Astrocyte (in vitro differentiated cells and primary cell): Measurements from ENCODE around the gene CEP83. TPM values are rescaled to one million over a fixed set of nuclear protein-coding genes. Genes with fewer than 3 reads are reported as not detected.

ENCODE experiments used
- DNase-seq: peaks from one replicate; pipeline ENCODE4 v3.0.0-alpha.2; 2010; ENCODE audit warnings: low read depth
- FAIRE-seq: peaks from 2 replicates; lab custom pipeline; 2011; peaks lifted over from hg19 to GRCh38; lab: Jason Lieb, UNC
- H2AFZ ChIP-seq: 2 replicates; pipeline ENCODE4 v1.6.0; 2012; ENCODE audit warnings: low read depth, low read length, inconsistent platforms
- H3K27ac ChIP-seq: 2 replicates; pipeline ENCODE4 v1.5.1; 2011; ENCODE audit warnings: low read depth, low read length, inconsistent platforms
- H3K27me3 ChIP-seq: 2 replicates; pipeline ENCODE4 v1.6.0; 2011; ENCODE audit warnings: low read length, inconsistent platforms; ENCODE audit not compliant: insufficient read depth
- H3K36me3 ChIP-seq: 2 replicates; pipeline ENCODE4 v1.5.1; 2011; ENCODE audit warnings: low read length, inconsistent platforms; ENCODE audit not compliant: insufficient read depth
- H3K4me1 ChIP-seq: 2 replicates; pipeline ENCODE4 v1.5.1; 2011; ENCODE audit warnings: low read length, inconsistent platforms; ENCODE audit not compliant: insufficient read depth
- H3K4me2 ChIP-seq: 2 replicates; pipeline ENCODE4 v1.6.0; 2012; ENCODE audit warnings: low read length, inconsistent platforms
- H3K4me3 ChIP-seq: 2 replicates; pipeline ENCODE4 v1.5.1; 2011; ENCODE audit warnings: low read depth, mild to moderate bottlenecking, low read length, inconsistent platforms; ENCODE audit not compliant: insufficient read depth
- H3K79me2 ChIP-seq: 2 replicates; pipeline ENCODE4 v1.6.0; 2012; ENCODE audit warnings: mild to moderate bottlenecking, low read length, inconsistent platforms; ENCODE audit not compliant: insufficient read depth
- H3K9ac ChIP-seq: 2 replicates; pipeline ENCODE4 v1.6.0; 2012; ENCODE audit warnings: mild to moderate bottlenecking, low read length, inconsistent platforms
- H3K9me3 ChIP-seq: 2 replicates; pipeline ENCODE4 v1.5.1; 2012; ENCODE audit warnings: low read depth, mild to moderate bottlenecking, low read length, inconsistent platforms; ENCODE audit not compliant: insufficient read depth
- H4K20me1 ChIP-seq: 2 replicates; pipeline ENCODE4 v1.6.0; 2012; ENCODE audit warnings: low read length, inconsistent platforms; ENCODE audit not compliant: insufficient read depth
- H3K27ac Mint-ChIP-seq: one replicate; pipeline ENCODE4 v1.8.0; 2021; ENCODE audit warnings: mild to moderate bottlenecking, mixed read lengths; ENCODE audit not compliant: unreplicated experiment
- H3K27me3 Mint-ChIP-seq: one replicate; pipeline ENCODE4 v1.8.0; 2021; ENCODE audit warnings: low read depth, mixed read lengths; ENCODE audit not compliant: unreplicated experiment
- H3K36me3 Mint-ChIP-seq: one replicate; pipeline ENCODE4 v1.8.0; 2021; ENCODE audit warnings: low read depth, mixed read lengths; ENCODE audit not compliant: unreplicated experiment
- H3K4me1 Mint-ChIP-seq: one replicate; pipeline ENCODE4 v1.8.0; 2021; ENCODE audit warnings: low read depth, mixed read lengths; ENCODE audit not compliant: unreplicated experiment
- H3K4me3 Mint-ChIP-seq: one replicate; pipeline ENCODE4 v1.8.0; 2021; ENCODE audit warnings: mild to moderate bottlenecking, moderate library complexity, mixed read lengths; ENCODE audit not compliant: unreplicated experiment
- H3K9me3 Mint-ChIP-seq: one replicate; pipeline ENCODE4 v1.8.0; 2021; ENCODE audit warnings: mild to moderate bottlenecking, mixed read lengths; ENCODE audit not compliant: unreplicated experiment
- CTCF ChIP-seq: IDR thresholded peaks from 2 replicates; pipeline ENCODE4 v1.5.1; 2011; ENCODE audit warnings: low read depth, mild to moderate bottlenecking, inconsistent platforms, low read length, moderate library complexity; ENCODE audit not compliant: insufficient read depth
- EZH2 ChIP-seq: IDR thresholded peaks from 2 replicates; pipeline ENCODE4 v1.6.1; 2012; ENCODE audit warnings: mild to moderate bottlenecking, low read length, inconsistent platforms; ENCODE audit not compliant: insufficient read depth
- total RNA-seq: library from RNA; stranded (reverse); gene quantifications from 2 replicates; pipeline ENCODE4 v1.2.1, GENCODE V29; 2021

CEP83 gene
- total RNA-seq, 1 donor from 2014 or later: 12.4 TPM

GRCh38 chr12:94286583-94287244 is 173.0 kb downstream of the CEP83 start:
- Histone ChIP-seq H2AFZ (no peak overlapping the region), H3K4me1 (peaks cover 17% of the 10 kb centered on the region), H3K36me3 (no peaks in the 10 kb centered on the region), H3K4me2 (no peak overlapping the region), H3K9me3 (no peaks in the 10 kb centered on the region), H3K9ac (no peak overlapping the region), H3K4me3 (no peak overlapping the region), H3K27ac (no peak overlapping the region), H3K79me2 (no peaks in the 10 kb centered on the region), H3K27me3 (no peaks in the 10 kb centered on the region), H4K20me1 (no peaks in the 10 kb centered on the region)
- H3K27me3 Mint-ChIP-seq: peaks cover 9% of the 10 kb centered on the region
- H3K4me3 Mint-ChIP-seq: no peak overlapping the region
- no peak overlapping the region for H3K27ac Mint-ChIP-seq
- no peak for FAIRE-seq
- peaks cover under 1% of the 10 kb centered on the region for H3K9me3 Mint-ChIP-seq
- TF ChIP-seq EZH2 (no peak), CTCF (no peak)
- peaks cover 20% of the 10 kb centered on the region for H3K4me1 Mint-ChIP-seq
- DNase-seq: no peak
- peaks cover 4% of the 10 kb centered on the region for H3K36me3 Mint-ChIP-seq

GRCh38 chr12:94285943-94286582 is 173.6 kb downstream of the CEP83 start:
- H4K20me1 ChIP-seq: no peaks in the 10 kb centered on the region
- H3K27me3 ChIP-seq: no peaks in the 10 kb centered on the region
- no peak for FAIRE-seq
- no peak for DNase-seq
- H3K79me2 ChIP-seq: no peaks in the 10 kb centered on the region
- H2AFZ ChIP-seq: no peak overlapping the region
- H3K4me1 ChIP-seq: peaks cover 17% of the 10 kb centered on the region
- peaks cover 3% of the 10 kb centered on the region for H3K9me3 Mint-ChIP-seq
- no peaks in the 10 kb centered on the region for H3K36me3 ChIP-seq
- no peak overlapping the region for H3K4me3 Mint-ChIP-seq
- H3K4me2 ChIP-seq: no peak overlapping the region
- no peak overlapping the region for H3K4me3 ChIP-seq
- no peak for TF ChIP-seq EZH2
- peaks cover 9% of the 10 kb centered on the region for H3K27me3 Mint-ChIP-seq
- no peak overlapping the region for H3K9ac ChIP-seq
- H3K27ac Mint-ChIP-seq: no peak overlapping the region
- peaks cover 20% of the 10 kb centered on the region for H3K4me1 Mint-ChIP-seq
- H3K9me3 ChIP-seq: no peaks in the 10 kb centered on the region
- H3K27ac ChIP-seq: no peak overlapping the region
- H3K36me3 Mint-ChIP-seq: peaks cover 4% of the 10 kb centered on the region

- Histone ChIP-seq H3K4me2 (no peak overlapping the region), H3K9me3 (no peaks in the 10 kb centered on the region), H2AFZ (no peak overlapping the region), H3K9ac (no peak overlapping the region), H3K4me1 (peaks cover 8% of the 10 kb centered on the region), H3K27ac (no peak overlapping the region), H3K36me3 (no peaks in the 10 kb centered on the region), H3K79me2 (no peaks in the 10 kb centered on the region), H3K4me3 (no peak overlapping the region), H4K20me1 (no peaks in the 10 kb centered on the region), H3K27me3 (no peaks in the 10 kb centered on the region)
- peaks cover 4% of the 10 kb centered on the region for H3K36me3 Mint-ChIP-seq
- FAIRE-seq (no peak), DNase-seq (no peak)
- H3K9me3 Mint-ChIP-seq: peaks cover 3% of the 10 kb centered on the region
- peaks cover 13% of the 10 kb centered on the region for H3K4me1 Mint-ChIP-seq
- no peak overlapping the region for H3K4me3 Mint-ChIP-seq
- TF ChIP-seq CTCF: no peak
- no peak for TF ChIP-seq EZH2
- peaks cover 9% of the 10 kb centered on the region for H3K27me3 Mint-ChIP-seq
- H3K27ac Mint-ChIP-seq: no peak overlapping the region
Measured at GRCh38 chr12:94284859-94285258, 174.8 kb downstream of the CEP83 start.
